ENCODE data around the gene CALN1. TPM values are rescaled to one million over a fixed set of nuclear protein-coding genes. Genes with fewer than 3 reads are reported as not detected.

CALN1 gene
- total RNA-seq, 1 donor from 2014 or later, result not detected

DNA sequence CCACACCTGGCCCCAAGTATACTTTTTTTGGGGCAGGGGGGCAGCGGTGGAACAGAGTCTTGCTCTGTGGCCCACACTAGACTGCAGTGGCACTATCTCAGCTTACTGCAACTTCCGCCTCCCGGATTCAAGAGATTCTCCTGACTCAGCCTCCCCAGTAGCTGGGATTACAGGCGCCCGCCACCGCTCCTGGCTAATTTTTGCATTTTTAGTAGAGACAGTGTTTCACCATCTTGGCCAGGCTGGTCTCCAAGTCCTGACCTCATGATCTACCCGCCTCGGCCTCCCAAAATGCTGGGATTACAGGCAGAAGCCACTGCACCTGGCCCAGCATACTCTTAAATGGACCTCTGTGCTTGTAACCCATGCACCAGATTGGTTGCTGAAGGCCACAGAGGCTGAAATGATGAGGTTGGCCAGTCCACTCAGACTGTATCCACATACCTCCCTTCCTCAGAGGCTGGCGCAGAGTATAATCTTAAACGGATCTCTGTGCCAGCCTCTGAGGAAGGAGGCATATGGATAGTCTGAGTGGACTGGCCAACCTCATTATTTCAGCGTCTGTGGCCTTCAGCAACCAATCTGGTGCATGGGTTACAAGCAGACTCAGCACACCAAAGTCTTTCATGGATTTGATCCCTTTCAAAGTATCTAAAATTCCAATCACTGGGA lies 3.0 kb downstream of the CALN1 start:
- Histone ChIP-seq H3K4me1 (no peaks in the 10 kb centered on the region), H3K27ac (no peak overlapping the region), H3K9me3 (no peaks in the 10 kb centered on the region), H3K27me3 (no peaks in the 10 kb centered on the region), H3K36me3 (no peaks in the 10 kb centered on the region), H3K4me3 (no peak overlapping the region)
- ATAC-seq, result no peak
- TF ChIP-seq, protein P1, sequence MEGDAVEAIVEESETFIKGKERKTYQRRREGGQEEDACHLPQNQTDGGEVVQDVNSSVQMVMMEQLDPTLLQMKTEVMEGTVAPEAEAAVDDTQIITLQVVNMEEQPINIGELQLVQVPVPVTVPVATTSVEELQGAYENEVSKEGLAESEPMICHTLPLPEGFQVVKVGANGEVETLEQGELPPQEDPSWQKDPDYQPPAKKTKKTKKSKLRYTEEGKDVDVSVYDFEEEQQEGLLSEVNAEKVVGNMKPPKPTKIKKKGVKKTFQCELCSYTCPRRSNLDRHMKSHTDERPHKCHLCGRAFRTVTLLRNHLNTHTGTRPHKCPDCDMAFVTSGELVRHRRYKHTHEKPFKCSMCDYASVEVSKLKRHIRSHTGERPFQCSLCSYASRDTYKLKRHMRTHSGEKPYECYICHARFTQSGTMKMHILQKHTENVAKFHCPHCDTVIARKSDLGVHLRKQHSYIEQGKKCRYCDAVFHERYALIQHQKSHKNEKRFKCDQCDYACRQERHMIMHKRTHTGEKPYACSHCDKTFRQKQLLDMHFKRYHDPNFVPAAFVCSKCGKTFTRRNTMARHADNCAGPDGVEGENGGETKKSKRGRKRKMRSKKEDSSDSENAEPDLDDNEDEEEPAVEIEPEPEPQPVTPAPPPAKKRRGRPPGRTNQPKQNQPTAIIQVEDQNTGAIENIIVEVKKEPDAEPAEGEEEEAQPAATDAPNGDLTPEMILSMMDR (IDR thresholded peaks at IDR 0.05), result no peak
- intact Hi-C loops (cut with DNase I), result no loop called here
- DNase-seq, result no peak

DNA sequence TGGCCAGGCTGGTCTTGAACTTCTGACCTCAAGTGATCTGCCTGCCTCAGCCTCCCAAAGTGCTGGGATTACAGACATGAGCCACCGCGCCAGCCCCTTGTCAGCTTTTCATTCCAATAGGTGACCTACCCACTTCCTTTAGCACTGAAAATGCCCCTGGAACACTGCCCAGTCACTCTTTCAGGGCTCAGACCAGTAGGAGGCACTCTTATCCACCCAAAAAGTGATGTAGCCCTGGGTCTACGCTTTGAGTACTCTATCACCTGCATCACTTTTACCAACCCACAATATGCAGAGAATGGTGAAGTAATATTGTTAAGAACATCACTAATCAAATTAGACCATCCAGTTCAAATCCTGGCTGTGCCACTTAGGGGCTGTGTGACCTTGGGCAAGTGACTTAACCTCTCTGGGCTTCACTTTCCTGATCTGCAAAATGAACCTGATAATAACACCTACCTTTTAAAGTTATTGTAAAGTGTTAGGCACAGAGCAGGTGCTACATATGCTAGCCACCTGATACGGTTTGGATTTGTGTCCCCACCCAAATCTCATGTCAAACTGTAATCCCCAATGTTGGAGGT lies 5.2 kb downstream of the CALN1 start:
- ATAC-seq, result no peak
- Histone ChIP-seq H3K4me3 (no peak overlapping the region), H3K27ac (no peak overlapping the region), H3K36me3 (no peaks in the 10 kb centered on the region), H3K4me1 (no peaks in the 10 kb centered on the region), H3K27me3 (no peaks in the 10 kb centered on the region), H3K9me3 (no peaks in the 10 kb centered on the region)
- TF ChIP-seq, protein P1 (IDR thresholded peaks at IDR 0.05), result no peak
- DNase-seq, result no peak
- intact Hi-C loops (cut with DNase I), result no loop called here

DNA sequence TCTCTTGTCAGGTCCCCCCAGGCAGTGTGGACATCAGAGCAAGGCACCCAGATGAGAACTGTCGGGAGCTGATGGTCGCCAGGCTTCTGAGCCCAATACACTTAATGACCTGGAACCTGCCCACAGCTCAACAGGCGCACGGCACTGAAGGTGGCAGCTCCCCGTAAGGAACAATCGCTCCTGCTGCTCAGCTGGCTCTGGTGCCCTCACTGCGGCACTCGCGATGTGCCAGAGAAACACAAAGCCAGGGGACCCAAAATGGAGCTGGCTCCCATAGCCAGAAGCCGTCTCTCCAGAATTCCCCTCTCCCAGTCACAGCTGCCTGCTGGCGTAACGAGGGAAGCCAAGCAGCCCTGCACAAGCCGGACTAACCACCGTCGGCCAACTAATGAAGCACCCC lies 6.3 kb downstream of the CALN1 start:
- H3K9me3 ChIP-seq, result no peaks in the 10 kb centered on the region
- H3K4me3 ChIP-seq, result no peak overlapping the region
- TF ChIP-seq, protein P1 (IDR thresholded peaks at IDR 0.05), result no peak
- intact Hi-C loops (cut with DNase I), result no loop called here
- H3K27ac ChIP-seq, result no peak overlapping the region
- H3K36me3 ChIP-seq, result no peaks in the 10 kb centered on the region
- ATAC-seq, result no peak
- DNase-seq, result no peak
- H3K27me3 ChIP-seq, result no peaks in the 10 kb centered on the region
- H3K4me1 ChIP-seq, result no peaks in the 10 kb centered on the region

DNA sequence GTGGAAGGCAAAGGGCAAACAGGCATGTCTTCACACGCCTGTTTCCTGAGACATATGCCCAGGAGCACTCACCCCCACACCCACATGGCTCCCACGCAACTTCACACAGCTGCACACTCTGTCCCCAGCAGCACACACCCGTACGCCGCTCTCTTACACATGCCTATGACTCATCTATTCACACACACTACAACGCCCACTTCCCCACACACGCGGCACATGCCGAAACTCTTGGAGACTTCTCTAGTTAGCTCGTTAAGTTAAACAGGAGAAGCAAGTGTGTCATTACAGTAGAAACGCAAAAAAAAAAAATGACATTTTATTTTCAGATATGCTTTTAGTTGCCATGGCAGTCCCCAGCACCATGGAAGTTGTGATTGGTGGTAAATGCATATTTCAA lies 6.7 kb downstream of the CALN1 start:
- TF ChIP-seq, protein P1 (IDR thresholded peaks at IDR 0.05), result no peak
- H3K27ac ChIP-seq, result no peak overlapping the region
- H3K4me3 ChIP-seq, result no peak overlapping the region
- ATAC-seq (peak; percentile 86), DNase-seq (peak; percentile 79)
- no peaks in the 10 kb centered on the region for H3K4me1 ChIP-seq
- no peaks in the 10 kb centered on the region for H3K9me3 ChIP-seq
- no peaks in the 10 kb centered on the region for H3K36me3 ChIP-seq
- intact Hi-C loops (cut with DNase I), result no loop called here
- no peaks in the 10 kb centered on the region for H3K27me3 ChIP-seq

DNA sequence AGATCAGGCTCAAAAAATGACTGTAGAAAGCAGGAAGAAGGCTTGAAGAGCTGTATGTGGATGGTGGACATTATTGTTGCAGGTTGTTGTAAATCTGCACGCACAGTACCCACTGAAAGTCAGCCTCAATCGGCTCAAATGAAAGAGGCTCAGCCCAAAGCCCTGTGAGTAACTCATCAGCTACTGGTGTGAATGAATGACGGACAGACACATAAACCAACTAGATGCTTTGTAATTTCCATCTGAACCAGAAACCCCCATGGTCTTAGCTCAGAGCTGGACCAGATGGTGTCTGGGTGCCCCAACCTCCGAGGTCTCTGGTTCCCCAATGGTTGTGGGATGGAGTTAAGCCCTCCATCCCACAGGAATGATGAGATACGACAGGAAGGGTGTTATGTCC lies 7.4 kb downstream of the CALN1 start:
- Histone ChIP-seq H3K27me3 (no peaks in the 10 kb centered on the region), H3K27ac (no peak overlapping the region), H3K4me3 (no peak overlapping the region), H3K36me3 (no peaks in the 10 kb centered on the region), H3K9me3 (no peaks in the 10 kb centered on the region), H3K4me1 (no peaks in the 10 kb centered on the region)
- intact Hi-C loops (cut with DNase I), result no loop called here
- ATAC-seq (no peak), DNase-seq (no peak)
- TF ChIP-seq, protein P1 (IDR thresholded peaks at IDR 0.05), result no peak
